GM12878 (cell line): ENCODE measurements around the gene THBS3. TPM values are rescaled to one million over a fixed set of nuclear protein-coding genes. Genes with fewer than 3 reads are reported as not detected.

Experiments
- ATAC-seq: fragments of 200-7000 bp; cut with Tn5 transposase; 3 replicates; pipeline ENCODE4 v1.9.1; 2020; ENCODE audit warnings: mild to moderate bottlenecking, moderate library complexity
- BruUV-seq: library from RNA; stranded (reverse); fragments of 400-500 nt; replicated peaks from 2 replicates; lab custom pipeline; 2021; lab: Mats Ljungman, UMichigan
- CTCF ChIA-PET: fragments of 300-600 bp; sonication (Branson Sonifier 250); formaldehyde crosslinking; extraction: SDS; loops from one replicate; lab custom pipeline; 2021; ENCODE audit warnings: inconsistent platforms; lab: Yijun Ruan, JAX
- POLR2A ChIA-PET: fragments of 350-600 bp; formaldehyde crosslinking; extraction: SDS; loops from one replicate; lab custom pipeline; 2021; ENCODE audit warnings: inconsistent platforms; lab: Charles Lee
- RAD21 ChIA-PET: fragments of 300-600 bp; sonication (Branson Sonifier 250); formaldehyde crosslinking; loops from one replicate; lab custom pipeline; 2023; ENCODE audit warnings: antibody characterized with exemption; ENCODE audit not compliant: unreplicated experiment; lab: Charles Lee
- SMC1A ChIA-PET: fragments of 300-600 bp; sonication (Branson Sonifier 250); formaldehyde crosslinking; loops from one replicate; lab custom pipeline; 2023; ENCODE audit not compliant: unreplicated experiment, uncharacterized antibody; lab: Charles Lee
- DNase-seq: peaks from one replicate; pipeline ENCODE4 v3.0.0-alpha.2; 2011; ENCODE audit warnings: low read depth, low spot score
- FAIRE-seq: peaks from 3 replicates; lab custom pipeline; 2011; peaks lifted over from hg19 to GRCh38; lab: Jason Lieb, UNC
- H2AFZ ChIP-seq: 2 replicates; pipeline ENCODE4 v1.6.0; 2011; ENCODE audit warnings: low read depth, low read length, control low read depth; ENCODE audit not compliant: control insufficient read depth
- H3K27ac ChIP-seq: 2 replicates; pipeline ENCODE4 v1.5.1; 2011; ENCODE audit warnings: control low read depth; ENCODE audit not compliant: control insufficient read depth, insufficient read depth
- H3K27me3 ChIP-seq, 2 experiments: replicated peaks in 1 of 2; 2 replicates each; pipeline versions ENCODE4 v1.6.0 to v1.6.1; 2011; ENCODE audit warnings: low read length in 1 of 2; ENCODE audit not compliant: control insufficient read depth in 2 of 2, insufficient read depth in 2 of 2
- H3K36me3 ChIP-seq, 2 experiments: 2 replicates each; pipeline ENCODE4 v1.5.1; 2011; ENCODE audit warnings: low read length in 1 of 2; ENCODE audit not compliant: control insufficient read depth in 2 of 2, insufficient read depth in 2 of 2
- H3K4me1 ChIP-seq: 2 replicates; pipeline ENCODE4 v1.6.1; 2011; ENCODE audit warnings: mild to moderate bottlenecking, low read length, moderate library complexity, mixed read lengths; ENCODE audit not compliant: control insufficient read depth, insufficient read depth
- H3K4me2 ChIP-seq: 2 replicates; pipeline ENCODE4 v1.6.0; 2011; ENCODE audit warnings: control low read depth; ENCODE audit not compliant: control insufficient read depth, insufficient read depth
- H3K4me3 ChIP-seq: fragments of 200-600 bp; sonication (generic); 2 replicates; pipeline ENCODE4 v1.5.1; 2016
- H3K79me2 ChIP-seq: 2 replicates; pipeline ENCODE4 v1.6.0; 2011; ENCODE audit warnings: low read length; ENCODE audit not compliant: control insufficient read depth, insufficient read depth
- H3K9ac ChIP-seq: 2 replicates; pipeline ENCODE4 v1.8.0; 2011; ENCODE audit warnings: low read length, control low read depth, mixed read lengths; ENCODE audit not compliant: control insufficient read depth, insufficient read depth
- H3K9me3 ChIP-seq: replicated peaks from 3 replicates; pipeline ENCODE4 v1.5.1; 2011; ENCODE audit warnings: mild to moderate bottlenecking, low read length; ENCODE audit not compliant: control insufficient read depth, insufficient read depth
- H4K20me1 ChIP-seq: 2 replicates; pipeline ENCODE4 v1.6.0; 2011; ENCODE audit not compliant: control insufficient read depth, insufficient read depth
- BRCA1 ChIP-seq: IDR thresholded peaks from 2 replicates; pipeline ENCODE4 v1.6.1; 2011; ENCODE audit warnings: low read depth, low read length, improper control_type of control experiment
- CEBPB ChIP-seq, 2 experiments: fragments of 150-350 bp in 1 of 2; IDR thresholded peaks; 2 replicates each; pipeline ENCODE4 v1.6.1; 2012 to 2014; ENCODE audit warnings: low read depth in 2 of 2, low read length in 2 of 2, borderline replicate concordance in 1 of 2, inconsistent platforms in 1 of 2
- CHD2 ChIP-seq: IDR thresholded peaks from 2 replicates; pipeline ENCODE4 v1.6.1; 2011; ENCODE audit warnings: low read depth, low read length, improper control_type of control experiment, borderline replicate concordance
- HCFC1 ChIP-seq: fragments of 150-350 bp; IDR thresholded peaks from 2 replicates; pipeline ENCODE4 v1.6.1; 2014; ENCODE audit warnings: low read length
- KDM1A ChIP-seq: fragments of 200-600 bp; sonication (generic); IDR thresholded peaks from 2 replicates; pipeline ENCODE4 v1.6.1; 2016; ENCODE audit warnings: borderline replicate concordance
- SUPT20H ChIP-seq: IDR thresholded peaks from 2 replicates; pipeline ENCODE4 v1.6.1; 2011; ENCODE audit warnings: low read depth, mild to moderate bottlenecking, low read length, moderate library complexity, borderline replicate concordance; ENCODE audit not compliant: control insufficient read depth
- WRNIP1 ChIP-seq: IDR thresholded peaks from 2 replicates; pipeline ENCODE4 v1.6.1; 2011; ENCODE audit warnings: low read depth, low read length, improper control_type of control experiment, borderline replicate concordance
- WGBS: methylation state at CpG from one replicate; pipeline ENCODE4 v1.1.6; 2016; ENCODE audit warnings: low lambda C conversion rate; ENCODE audit not compliant: insufficient replicate concordance, insufficient coverage; ENCODE audit errors: missing lambda C conversion rate; 5-methylcytosine and 5-hydroxymethylcytosine counted together
- in situ Hi-C: fragments of 300-500 bp; cut with MboI; formaldehyde crosslinking; loops from 9 replicates; pipeline ENCODE4 v1.14.3; 2018; ENCODE audit warnings: mixed read lengths
- intact Hi-C: fragments of 100-400 bp; cut with micrococcal nuclease; formaldehyde crosslinking; loops from one replicate; pipeline ENCODE4 v1.14.2; 2022; ENCODE audit not compliant: unreplicated experiment
- polyA plus RNA-seq, 11 experiments: library from polyadenylated mRNA; depleted of rRNA in 4 of 11; unstranded in 6 of 11; stranded (reverse) in 5 of 11; fragments of >200 nt; fragmentation: Nextera tagmentation in 4 of 11; fragmentation: Illumina TruSeq in 1 of 11; extraction: Ambion mirVana in 4 of 11; extraction: Trizol in 1 of 11; gene quantifications; 1 replicate in 1 of 11; 2 replicates in 10 of 11; pipeline versions ENCODE4 v1.2.1 to v1.2.3, GENCODE V29; 2011 to 2016; ENCODE audit warnings: inconsistent platforms in 2 of 11, missing spikeins in 2 of 11, low read depth in 1 of 11
- total RNA-seq, 4 experiments: library from RNA; depleted of rRNA in 3 of 4; stranded (reverse); fragments of >200 nt in 3 of 4; fragmentation: Illumina TruSeq in 1 of 4; extraction: Trizol in 1 of 4; gene quantifications; 2 replicates each; pipeline versions ENCODE4 v1.2.1 to v1.2.3, GENCODE V29; 2013 to 2021
- TF ChIP-seq, protein P1 (sequence below): fragments of 450-650 bp; IDR thresholded peaks from 2 replicates; pipeline ENCODE4 v1.6.1; 2017; ENCODE audit warnings: mild to moderate bottlenecking
- TF ChIP-seq, protein P2 (sequence below): fragments of 450-650 bp; IDR thresholded peaks from 2 replicates; pipeline ENCODE4 v1.6.1; 2018; ENCODE audit warnings: mild to moderate bottlenecking, low read depth, moderate library complexity; ENCODE audit not compliant: partially characterized antibody

Gene THBS3
- total and polyA plus RNA-seq, 10 of the 15 experiments (the other 5 are each of a cell fraction or from before 2014, with no cell fraction given): 0.66 to 3.6 (median 2.0) TPM

DNA sequence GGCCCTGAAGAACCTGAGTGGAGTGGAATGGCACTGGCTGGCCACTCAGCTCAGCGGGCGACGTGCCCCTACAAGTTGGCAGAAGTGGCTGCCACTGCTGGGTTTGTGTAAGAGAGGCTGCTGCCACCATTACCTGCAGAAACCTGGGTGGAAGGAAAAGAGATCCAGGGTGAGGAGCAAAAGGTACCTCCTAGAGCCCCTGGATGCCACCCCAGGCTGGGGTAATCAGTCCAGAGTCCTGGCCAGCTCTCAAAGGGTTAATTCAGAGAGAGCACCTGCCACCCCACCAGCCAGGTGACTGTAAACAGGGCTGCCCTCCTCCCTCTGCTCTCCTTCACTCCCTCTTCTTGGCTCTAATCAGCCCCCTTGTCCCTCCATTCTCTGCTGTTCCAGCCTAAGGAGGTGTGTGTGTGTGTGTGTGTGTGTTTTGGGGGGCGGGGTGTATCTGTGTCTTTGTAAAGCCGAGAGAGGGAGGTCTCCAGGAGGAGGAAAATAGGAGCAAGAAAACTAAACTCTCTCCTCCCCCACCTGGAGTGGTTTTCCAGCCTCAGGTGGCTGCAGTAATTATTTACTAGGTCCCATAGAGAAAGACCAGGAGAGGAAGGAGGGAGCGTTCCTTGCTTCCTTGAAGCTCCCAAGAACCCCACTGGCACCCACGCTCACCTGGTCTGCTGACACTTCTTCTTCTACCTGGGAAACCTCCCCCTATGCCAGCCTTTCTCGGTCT, 21.5 kb downstream of the THBS3 start:
- peak overlapping the region; percentile 72; the same call in 1 of the 2 replicates for H3K27ac ChIP-seq
- H4K20me1 ChIP-seq: no peaks in the 10 kb centered on the region
- POLR2A ChIA-PET: interaction anchor here (0.6 to 2.8 kb wide), 5 partner anchors 8 to 42 kb away, joined by 3 to 23 read pairs (median 9); partner anchors contain the start of gene KRTCAP2
- peak overlapping the region; percentile 90 for H2AFZ ChIP-seq
- H3K9ac ChIP-seq: peak overlapping the region; percentile 72; the same call in 1 of the 2 replicates
- TF ChIP-seq KDM1A (no peak), CHD2 (no peak)
- TF ChIP-seq, all 136 proteins: peak for 0
- DNase-seq: no peak
- WGBS: 81% methylated on average over 8 of the region's 8 CpGs
- in situ Hi-C loops: no loop called here
- intact Hi-C loops: no loop called here
- H3K4me2 ChIP-seq: peak overlapping the region; percentile 86; the same call in 1 of the 2 replicates
- RAD21 ChIA-PET: interaction anchor here (1.4 to 1.5 kb wide), 2 partner anchors 11 to 38 kb away, joined by 6 to 7 read pairs; no protein-coding TSS in a partner anchor
- peak; percentile 3; the same call in 2 of the 3 replicates for ATAC-seq
- H3K36me3 ChIP-seq: no peaks in the 10 kb centered on the region
- peaks cover 21% of the 10 kb centered on the region for H3K4me1 ChIP-seq
- SMC1A ChIA-PET: interaction anchor here (1.1 to 2.6 kb wide), 3 partner anchors 9 to 38 kb away, joined by 3 to 14 read pairs (median 12); partner anchors contain the start of gene KRTCAP2
- H3K79me2 ChIP-seq: no peaks in the 10 kb centered on the region
- no peak for FAIRE-seq
- H3K27me3 ChIP-seq: no peaks in the 10 kb centered on the region
- no peaks in the 10 kb centered on the region for H3K9me3 ChIP-seq
- no TSS peak for BruUV-seq
- H3K4me3 ChIP-seq: no peak overlapping the region
- CTCF ChIA-PET: interaction anchor here (1.0 to 2.9 kb wide), 8 partner anchors 8 to 102 kb away, joined by 4 to 63 read pairs (median 8); partner anchors contain the start of genes KRTCAP2 and TRIM46

DNA sequence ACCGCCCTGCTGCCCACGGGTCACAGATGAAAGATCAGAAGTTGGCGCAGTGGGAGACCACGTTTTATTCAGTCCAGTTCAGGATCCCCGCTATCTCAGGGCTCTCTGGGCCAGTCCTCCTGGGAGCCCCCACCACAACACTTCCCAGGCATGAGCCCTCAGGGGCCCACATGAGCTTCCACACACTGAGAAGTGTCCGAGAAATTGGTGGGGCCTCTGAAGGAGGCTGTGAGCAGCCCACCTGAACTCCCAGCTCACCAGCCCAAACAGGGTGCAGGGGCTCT, 22.0 kb downstream of the THBS3 start:
- WGBS: 4% methylated on average over 6 of the region's 6 CpGs
- TF ChIP-seq WRNIP1: no peak
- TF ChIP-seq SUPT20H: no peak
- TF ChIP-seq, protein P1, sequence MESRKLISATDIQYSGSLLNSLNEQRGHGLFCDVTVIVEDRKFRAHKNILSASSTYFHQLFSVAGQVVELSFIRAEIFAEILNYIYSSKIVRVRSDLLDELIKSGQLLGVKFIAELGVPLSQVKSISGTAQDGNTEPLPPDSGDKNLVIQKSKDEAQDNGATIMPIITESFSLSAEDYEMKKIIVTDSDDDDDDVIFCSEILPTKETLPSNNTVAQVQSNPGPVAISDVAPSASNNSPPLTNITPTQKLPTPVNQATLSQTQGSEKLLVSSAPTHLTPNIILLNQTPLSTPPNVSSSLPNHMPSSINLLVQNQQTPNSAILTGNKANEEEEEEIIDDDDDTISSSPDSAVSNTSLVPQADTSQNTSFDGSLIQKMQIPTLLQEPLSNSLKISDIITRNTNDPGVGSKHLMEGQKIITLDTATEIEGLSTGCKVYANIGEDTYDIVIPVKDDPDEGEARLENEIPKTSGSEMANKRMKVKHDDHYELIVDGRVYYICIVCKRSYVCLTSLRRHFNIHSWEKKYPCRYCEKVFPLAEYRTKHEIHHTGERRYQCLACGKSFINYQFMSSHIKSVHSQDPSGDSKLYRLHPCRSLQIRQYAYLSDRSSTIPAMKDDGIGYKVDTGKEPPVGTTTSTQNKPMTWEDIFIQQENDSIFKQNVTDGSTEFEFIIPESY: no peak
- TF ChIP-seq BRCA1: no peak
- no peak for TF ChIP-seq CEBPB (IDR thresholded peaks at IDR 0.05; ENCODE audit: borderline replicate concordance in 1 of 2, low read depth in 2 of 2, low read length in 2 of 2)
- TF ChIP-seq, protein P2, sequence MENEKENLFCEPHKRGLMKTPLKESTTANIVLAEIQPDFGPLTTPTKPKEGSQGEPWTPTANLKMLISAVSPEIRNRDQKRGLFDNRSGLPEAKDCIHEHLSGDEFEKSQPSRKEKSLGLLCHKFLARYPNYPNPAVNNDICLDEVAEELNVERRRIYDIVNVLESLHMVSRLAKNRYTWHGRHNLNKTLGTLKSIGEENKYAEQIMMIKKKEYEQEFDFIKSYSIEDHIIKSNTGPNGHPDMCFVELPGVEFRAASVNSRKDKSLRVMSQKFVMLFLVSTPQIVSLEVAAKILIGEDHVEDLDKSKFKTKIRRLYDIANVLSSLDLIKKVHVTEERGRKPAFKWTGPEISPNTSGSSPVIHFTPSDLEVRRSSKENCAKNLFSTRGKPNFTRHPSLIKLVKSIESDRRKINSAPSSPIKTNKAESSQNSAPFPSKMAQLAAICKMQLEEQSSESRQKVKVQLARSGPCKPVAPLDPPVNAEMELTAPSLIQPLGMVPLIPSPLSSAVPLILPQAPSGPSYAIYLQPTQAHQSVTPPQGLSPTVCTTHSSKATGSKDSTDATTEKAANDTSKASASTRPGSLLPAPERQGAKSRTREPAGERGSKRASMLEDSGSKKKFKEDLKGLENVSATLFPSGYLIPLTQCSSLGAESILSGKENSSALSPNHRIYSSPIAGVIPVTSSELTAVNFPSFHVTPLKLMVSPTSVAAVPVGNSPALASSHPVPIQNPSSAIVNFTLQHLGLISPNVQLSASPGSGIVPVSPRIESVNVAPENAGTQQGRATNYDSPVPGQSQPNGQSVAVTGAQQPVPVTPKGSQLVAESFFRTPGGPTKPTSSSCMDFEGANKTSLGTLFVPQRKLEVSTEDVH: no peak
- TF ChIP-seq HCFC1: 0 out of 2 replicates have a peak, but pooled peaks have one; percentile 3

More for the DNA sequence above, 22.0 kb downstream of the THBS3 start:
- Histone ChIP-seq H3K4me3 (no peak overlapping the region), H3K9ac (peak overlapping the region; percentile 72), H3K4me2 (peak overlapping the region; percentile 86), H3K36me3 (no peaks in the 10 kb centered on the region), H3K27ac (peak overlapping the region; percentile 72), H2AFZ (peak overlapping the region; percentile 90), H3K27me3 (no peaks in the 10 kb centered on the region), H3K79me2 (no peaks in the 10 kb centered on the region), H4K20me1 (no peaks in the 10 kb centered on the region), H3K4me1 (peaks cover 21% of the 10 kb centered on the region), H3K9me3 (no peaks in the 10 kb centered on the region)
- FAIRE-seq (no peak), ATAC-seq (no peak; the same call in 2 of the 3 replicates), DNase-seq (no peak)
- ChIA-PET RAD21 (interaction anchor here (1.0 to 1.9 kb wide), 8 partner anchors 8 to 41 kb away, joined by 3 to 13 read pairs (median 6); partner anchors contain the start of gene KRTCAP2), SMC1A (interaction anchor here (1.0 to 2.6 kb wide), 5 partner anchors 8 to 39 kb away, joined by 3 to 17 read pairs (median 12); partner anchors contain the start of gene KRTCAP2), POLR2A (interaction anchor here (1.4 to 2.8 kb wide), 6 partner anchors 8 to 42 kb away, joined by 4 to 23 read pairs (median 8); partner anchors contain the start of gene KRTCAP2), CTCF (interaction anchor here (1.0 to 2.9 kb wide), 8 partner anchors 8 to 101 kb away, joined by 4 to 63 read pairs (median 8); partner anchors contain the start of genes KRTCAP2 and TRIM46)
- no TSS peak for BruUV-seq
- intact Hi-C loops (no loop called here), in situ Hi-C loops (no loop called here)
